SH-SY5Y (cell line): ENCODE results near the gene CDKN3.

ENCODE experiments used
- GATA2 ChIP-seq: IDR thresholded peaks from 2 replicates; pipeline ENCODE4 v1.6.1; 2011; ENCODE audit warnings: mild to moderate bottlenecking, low read depth, low read length
- GATA3 ChIP-seq: IDR thresholded peaks from 2 replicates; pipeline ENCODE4 v1.6.1; 2011; ENCODE audit warnings: low read depth, mild to moderate bottlenecking, low read length, moderate library complexity

DNA sequence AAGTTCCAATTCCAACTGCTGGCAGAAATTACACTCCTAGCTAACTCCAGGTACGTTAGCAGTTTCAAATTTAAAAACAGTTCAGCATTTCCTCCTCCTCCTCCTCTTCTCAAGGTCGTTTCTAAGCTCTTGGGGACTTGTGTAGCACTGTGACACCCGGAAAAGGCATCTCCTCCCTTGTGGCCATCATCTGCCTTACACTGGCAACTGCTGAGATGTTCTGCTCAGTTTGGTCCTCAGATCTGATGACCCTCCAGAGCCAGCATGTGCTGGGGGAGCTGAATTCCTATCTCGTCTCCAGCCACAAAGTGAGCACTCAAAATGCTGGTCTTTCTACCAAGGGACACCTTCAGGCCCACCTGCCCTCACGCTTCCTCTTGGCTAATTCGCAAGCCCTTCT lies 43.5 kb upstream of the CDKN3 start:
- TF ChIP-seq GATA2 (no peak), GATA3 (no peak)
